HG03159 (cell line): Measurements from ENCODE around the gene KIF3C.
"Not testable (repeated sequence)": the region's sequence is repeated elsewhere in the genome, so short reads cannot be mapped to it uniquely, and the experiment has no call there.

Experiments
- ATAC-seq: cut with Tn5 transposase; IDR thresholded peaks from one replicate; pipeline ENCODE4 v1.9.1; 2021; ENCODE audit warnings: mild to moderate bottlenecking, moderate library complexity; ENCODE audit not compliant: unreplicated experiment

Gene KIF3C

DNA sequence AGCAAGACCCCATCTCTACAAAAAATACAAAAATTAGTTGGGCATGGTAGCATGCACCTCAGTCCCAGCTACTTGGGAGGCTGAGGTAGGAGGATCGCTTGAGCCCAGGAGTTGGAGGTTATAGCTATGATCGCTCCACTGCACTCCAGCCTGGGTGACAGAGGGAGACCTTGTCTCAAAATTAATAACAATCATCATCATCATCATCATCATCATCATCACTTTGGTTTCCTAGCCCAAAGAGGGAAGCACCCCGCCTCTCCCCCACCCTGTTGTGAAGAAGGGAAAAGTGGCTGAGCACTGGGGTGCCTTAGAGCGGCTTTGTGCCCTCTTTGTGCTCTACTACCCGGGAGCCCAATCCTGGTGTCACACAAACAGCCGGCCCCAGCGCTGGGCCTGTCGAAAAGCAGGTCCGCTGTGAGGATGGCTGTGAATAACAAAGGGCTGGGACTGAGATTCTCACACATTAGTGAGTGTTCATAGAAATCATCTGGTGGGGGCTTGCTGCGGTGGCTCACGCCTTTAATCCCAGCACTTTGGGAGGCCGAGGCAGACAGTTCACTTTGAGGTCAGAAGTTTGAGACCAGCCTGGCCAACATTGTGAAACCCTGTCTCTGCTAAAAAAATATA lies 61.4 kb downstream of the KIF3C start:
- ATAC-seq, result no peak

DNA sequence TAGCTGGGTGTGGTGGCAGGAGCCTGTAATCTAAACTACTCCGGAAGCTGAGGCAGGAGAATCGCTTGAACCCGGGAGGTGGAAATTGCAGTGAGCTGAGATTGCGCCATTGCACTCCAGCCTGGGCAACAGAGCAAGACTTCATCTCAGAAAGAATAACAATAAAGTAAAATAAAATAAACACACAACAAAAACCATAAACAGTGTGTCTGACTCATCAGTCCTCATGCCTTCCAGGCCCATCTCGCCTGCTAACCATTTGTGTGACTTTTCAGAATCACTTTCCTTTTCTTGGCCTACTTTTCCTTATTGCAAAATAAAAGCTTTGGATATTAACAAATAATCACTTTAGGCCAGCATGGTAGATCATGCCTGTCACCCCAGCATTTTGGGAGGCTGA lies 62.0 kb downstream of the KIF3C start:
- ATAC-seq, result no peak

DNA sequence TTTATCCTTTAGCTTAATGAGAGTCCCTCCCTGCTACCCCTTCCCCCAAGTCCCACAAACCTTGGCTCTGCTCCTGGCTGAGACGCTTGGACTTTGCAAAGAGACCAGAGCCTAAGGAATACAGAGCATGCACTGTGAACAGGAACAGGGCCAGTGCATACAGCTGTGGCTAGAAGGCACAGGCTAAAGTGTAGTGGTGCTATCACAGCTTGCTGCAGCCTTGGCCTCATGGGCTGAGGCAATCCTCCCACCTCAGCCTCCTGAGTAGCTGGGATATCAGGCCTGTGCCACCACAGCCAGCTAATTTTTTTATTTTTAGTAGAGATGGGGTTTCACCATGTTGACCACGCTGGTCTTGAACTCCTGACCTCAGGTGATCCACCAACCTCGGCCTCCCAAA lies 64.5 kb downstream of the KIF3C start:
- ATAC-seq, result no peak

DNA sequence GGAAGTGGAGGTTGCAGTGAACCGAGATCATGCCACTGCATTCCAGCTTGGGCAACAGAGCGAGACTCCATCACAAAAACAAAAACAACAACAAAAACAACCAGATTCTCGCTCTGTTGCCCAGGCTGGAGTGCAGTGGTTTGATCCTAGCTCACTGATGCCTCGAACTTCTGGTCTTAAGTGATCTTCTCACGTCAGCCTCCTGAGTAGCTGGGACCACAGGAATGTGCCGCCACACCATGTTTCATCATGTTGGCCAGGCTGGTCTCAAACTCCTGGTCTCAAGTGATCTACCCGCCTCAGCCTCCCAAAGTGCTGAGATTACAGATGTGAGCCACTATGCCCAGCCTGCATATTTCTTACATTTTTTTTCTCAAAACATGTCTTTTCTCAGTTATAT lies 64.9 kb downstream of the KIF3C start:
- ATAC-seq, result not testable (repeated sequence)

DNA sequence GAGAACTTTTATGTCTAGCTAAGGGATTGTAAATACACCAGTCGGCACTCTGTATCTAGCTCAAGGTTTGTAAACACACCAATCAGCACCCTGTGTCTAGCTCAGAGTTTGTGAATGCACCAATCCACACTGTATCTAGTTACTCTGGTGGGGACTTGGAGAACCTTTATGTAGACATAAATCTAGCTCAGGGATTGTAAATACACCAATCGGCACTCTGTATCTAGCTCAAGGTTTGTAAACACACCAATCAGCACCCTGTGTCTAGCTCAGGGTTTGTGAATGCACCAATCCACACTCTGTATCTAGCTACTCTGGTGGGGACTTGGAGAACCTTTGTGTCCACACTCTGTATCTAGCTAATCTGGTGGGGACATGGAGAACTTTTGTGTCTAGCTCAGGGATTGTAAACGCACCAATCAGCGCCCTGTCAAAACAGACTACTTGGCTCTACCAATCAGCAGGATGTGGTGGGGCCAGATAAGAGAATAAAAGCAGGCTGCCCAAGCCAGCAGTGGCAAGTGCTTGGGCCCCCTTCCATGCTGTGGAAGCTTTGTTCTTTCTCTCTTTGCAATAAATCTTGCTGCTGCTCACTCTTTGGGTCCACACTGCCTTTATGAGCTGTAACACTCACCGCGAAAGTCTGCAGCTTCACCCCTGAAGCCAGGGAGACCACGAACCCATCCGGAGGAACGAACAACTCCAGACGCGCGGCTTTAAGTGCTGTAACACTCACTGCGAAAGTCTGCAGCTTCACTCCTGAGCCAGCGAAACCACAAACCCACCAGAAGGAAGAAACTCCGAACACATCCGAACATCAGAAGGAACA lies 66.1 kb downstream of the KIF3C start:
- ATAC-seq, result not testable (repeated sequence)

DNA sequence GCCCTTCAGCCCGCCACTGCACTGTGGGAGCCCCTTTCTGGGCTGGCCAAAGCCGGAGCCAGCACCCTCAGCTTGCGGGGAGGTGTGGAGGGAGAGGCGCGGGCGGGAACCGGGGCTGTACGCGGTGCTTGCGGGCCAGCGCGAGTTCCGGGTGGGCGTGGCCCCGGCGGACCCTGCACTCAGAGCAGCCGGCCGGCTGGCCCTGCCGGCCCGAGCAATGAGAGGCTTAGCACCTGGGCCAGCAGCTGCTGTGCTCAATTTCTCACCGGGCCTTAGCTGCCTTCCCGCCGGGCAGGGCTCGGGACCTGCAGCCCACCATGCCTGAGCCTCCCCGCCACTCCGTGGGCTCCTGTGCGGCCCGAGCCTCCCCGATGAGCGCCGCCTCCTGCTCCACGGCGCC lies 66.9 kb downstream of the KIF3C start:
- not testable (repeated sequence) for ATAC-seq

DNA sequence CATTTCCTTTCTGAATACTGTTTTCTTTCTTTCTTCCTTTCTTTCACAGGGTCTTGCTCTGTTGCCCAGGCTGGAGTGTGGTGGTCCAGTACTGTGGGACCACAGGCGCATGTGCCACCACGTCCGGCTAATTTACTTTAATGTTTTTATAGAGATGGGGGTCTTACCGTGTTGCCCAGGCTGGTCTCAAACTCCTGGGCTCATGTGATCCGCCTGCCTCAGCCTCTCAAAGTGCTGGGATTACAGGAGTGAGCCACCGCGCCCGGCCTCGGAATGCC lies 68.7 kb downstream of the KIF3C start:
- ATAC-seq, result not testable (repeated sequence)

DNA sequence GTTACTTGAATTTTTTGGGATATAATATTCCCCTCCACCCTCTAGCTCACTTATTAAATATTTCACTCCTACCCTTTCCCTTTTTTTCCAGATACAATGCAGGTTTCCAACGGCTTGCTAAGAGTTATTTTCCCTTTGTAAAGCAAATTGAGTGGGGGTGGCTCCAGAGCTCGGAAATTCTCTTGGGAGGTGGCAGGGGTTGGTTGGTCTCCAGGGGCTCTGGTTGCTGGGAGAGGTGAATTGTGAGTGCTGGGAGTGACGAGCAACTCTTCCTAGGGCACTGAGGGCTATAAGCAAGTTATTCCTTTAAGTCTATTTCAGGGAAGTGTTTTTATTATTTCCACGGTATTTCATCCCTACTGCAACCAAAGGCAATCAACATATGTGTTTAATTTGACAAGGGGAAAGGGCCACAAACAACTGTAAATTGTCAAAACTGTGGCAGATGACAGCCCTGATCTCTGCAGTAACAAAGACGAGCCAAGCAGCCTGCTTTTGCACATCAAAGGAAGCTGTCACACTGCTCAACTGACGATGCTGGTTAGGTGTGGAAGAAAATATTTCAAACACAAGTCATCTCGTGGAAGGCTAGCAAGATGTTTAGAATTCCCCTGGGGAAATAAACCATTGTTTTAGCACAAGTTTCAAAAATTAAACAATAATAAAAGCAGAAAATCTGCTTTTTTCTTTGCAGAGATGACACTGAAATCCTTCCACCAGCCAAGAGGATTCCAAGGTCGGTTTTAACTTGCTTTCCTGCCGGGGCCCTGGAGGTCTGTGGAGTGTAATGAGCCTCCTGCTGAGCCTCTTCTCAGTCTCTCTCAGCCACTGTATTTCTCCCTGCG lies 69.2 kb downstream of the KIF3C start:
- no peak for ATAC-seq

DNA sequence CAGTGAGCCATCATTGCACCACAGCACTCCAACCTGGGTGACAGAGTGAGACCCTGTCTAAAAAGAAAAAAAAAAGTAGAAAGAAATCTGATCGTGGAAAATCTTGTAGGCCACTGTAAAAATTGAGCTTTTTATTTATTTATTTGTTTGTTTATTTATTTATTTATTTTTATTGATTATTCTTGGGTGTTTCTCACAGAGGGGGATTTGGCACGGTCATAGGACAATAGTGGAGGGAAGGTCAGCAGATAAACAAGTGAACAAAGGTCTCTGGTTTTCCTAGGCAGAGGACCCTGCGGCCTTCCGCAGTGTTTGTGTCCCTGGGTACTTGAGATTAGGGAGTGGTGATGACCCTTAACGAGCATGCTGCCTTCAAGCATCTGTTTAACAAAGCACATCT lies 72.7 kb downstream of the KIF3C start:
- not testable (repeated sequence) for ATAC-seq

DNA sequence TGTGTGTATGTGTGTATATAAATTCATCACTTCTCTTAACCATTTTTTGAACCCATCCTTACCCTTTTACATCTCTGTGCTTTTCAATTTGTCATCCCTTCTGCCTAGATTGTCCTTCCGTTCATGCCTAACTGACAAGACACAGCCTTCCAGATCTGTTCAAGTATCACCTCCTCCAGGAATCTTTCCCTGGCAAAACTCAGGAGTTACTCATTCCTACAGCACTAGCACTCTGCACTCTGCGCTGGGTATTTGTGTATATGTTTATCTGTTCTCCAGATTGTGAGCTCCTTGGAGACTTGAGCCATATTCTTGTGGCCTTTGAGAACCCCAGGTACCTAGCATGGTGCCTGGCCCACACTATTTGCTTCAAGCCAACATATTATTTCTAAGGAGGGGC lies 77.2 kb downstream of the KIF3C start:
- ATAC-seq, result no peak

DNA sequence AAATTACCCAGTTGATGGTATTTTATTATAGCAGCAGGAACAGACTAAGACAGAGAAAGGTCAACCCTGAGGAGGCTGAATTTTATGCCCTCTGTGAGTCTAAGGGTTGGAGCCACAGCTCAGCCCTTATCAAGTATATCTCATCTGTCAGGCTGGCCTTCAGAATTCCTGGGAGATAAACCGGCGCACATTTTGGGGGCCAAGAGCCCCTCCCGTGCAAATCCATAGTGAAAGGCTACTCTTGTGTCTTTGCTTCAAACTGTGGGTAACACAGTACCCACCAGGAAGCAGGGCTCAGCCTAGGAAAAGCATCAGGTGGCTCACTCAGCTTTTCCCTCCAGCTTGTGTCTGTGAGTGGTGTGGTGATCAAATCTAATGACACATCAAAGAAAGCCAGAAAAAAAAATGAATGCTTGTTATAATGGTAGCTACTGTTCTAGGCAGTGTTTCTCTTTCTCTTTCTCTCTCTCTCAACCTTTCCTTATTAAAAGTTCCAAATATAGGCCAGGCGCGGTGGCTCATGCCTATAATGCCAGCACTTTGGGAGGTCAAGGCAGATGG lies 79.0 kb downstream of the KIF3C start:
- ATAC-seq, result no peak

DNA sequence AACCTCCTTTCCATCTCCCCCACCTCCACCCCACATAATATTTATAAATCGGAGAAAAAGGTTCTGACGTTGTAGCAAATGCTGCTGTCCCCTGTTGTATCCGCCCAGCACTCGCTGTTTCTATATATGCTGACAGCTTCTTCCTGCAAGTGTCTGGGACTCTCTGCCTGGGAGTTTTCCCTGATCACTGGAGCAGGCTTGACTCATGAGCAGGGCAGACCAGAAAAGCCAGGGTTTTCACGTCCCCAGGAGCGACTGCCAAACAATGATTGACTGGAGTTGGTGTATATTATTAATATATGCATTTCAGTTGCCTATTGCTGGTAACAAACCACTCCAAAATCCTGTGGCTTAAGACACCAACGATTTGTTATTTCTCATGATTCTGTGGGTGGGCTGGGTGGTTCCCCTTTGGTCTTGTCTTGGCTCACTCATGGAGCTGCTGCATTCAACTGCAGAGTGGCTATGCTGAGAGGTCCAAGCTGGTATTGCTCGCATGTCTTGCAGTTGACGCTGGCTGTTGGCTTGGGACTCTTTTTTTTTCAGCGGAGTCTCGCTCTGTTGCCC lies 82.8 kb downstream of the KIF3C start:
- ATAC-seq, result no peak

DNA sequence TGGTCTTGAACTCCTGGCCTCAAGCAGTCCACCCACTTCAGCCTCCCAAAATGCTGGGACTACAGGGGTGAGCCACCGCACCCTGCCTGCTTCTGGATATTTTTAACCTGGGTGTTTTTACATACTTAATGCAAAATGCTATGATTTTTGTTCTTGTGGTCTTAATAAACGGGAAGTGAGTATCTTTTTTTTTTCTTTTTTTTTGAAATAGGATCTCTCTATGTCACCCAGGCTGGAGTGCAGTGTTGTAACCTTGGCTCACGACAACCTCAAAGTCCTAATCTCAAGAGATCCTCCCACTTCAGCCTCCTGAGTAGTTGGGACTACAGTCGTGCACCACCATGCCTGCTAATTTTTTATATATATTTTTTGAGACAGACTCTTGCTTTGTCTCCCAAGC lies 84.8 kb downstream of the KIF3C start:
- no peak for ATAC-seq

DNA sequence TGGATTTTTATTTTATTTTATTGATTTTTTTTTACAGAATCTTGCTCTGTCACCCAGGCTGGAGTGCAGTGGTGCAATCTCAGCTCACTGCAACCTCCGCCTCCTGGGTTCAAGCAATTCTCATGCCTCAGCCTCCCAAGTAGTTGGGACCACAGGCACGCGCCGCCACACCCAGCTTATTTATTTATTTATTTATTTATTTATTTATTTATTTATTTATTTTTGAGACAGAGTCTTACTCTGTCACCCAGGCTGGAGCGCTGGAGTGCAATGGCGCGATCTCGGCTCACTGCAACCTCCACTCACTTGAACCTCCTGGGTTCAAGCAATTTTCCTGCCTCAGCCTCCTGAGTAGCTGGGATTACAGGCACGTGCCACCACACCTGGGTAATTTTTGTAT lies 86.0 kb downstream of the KIF3C start:
- ATAC-seq, result not testable (repeated sequence)

DNA sequence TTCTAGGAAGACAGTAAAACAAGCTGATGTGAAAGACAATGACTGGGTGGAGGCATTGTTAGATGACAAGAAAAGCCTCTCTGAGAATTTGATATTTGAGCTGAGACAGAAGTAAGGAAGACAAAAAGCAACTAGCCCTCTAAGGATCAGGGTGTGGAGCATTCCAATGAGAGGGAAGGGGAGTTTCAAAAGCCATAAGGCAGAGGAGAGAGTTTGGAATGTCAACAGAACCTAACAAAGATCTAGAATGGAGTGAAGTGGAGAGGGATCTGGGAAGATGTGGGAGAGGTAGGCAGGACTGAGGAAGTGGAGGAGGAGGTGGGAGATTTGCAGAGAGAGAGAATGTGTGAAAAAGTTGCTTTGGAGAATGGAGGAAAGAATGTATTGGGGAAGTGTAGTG lies 86.7 kb downstream of the KIF3C start:
- no peak for ATAC-seq

DNA sequence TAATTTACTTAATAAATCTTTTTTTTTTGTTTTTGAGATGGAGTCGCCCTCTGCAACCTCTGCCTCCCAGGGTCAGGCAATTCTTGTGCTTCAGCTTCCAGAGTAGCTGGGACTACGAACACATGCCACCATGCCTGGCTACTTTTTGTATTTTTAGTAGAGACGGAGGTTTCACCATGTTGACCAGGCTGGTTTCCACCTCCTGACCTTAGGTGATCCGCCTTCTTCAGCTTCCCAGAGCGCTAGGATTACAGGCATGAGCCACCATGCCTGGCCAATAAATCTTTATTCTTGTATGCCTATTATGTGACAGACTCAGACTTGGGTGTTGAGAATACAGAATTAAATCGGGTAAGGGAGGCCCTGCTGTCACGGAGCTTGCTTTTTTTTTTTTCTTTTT lies 87.3 kb downstream of the KIF3C start:
- no peak for ATAC-seq

DNA sequence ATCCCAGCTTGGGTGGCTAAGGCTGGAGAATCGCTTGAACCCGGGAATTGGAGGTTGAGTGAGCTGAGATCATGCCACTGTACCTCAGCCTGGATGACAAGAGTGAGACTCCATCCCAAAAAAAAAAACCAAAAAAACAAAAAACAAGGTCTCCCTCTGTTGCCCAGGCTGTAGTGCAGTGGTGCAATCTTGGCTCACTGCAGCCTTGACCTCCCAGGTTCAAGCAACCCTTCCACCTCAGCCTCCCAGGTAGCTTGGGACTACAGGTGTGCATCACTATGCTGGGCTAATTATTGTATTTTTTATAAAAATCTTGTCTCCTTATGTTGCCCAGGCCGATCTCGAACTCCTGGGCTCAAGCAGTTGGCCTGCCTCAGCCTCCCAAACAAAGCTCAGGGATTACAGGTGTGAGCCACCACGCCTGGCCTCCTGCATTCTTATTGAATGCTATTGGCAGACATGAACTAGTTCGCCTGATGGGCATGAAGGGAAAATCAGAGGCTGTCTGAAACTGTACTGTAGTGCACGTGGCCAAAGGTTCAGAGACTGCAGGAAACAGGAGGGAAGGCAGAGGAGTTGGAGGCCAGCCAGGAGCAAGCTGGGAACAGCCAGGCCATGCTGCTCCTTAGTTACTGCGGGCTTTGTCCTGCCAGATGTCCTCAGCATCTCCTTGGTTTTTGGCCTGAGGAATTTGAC lies 88.0 kb downstream of the KIF3C start:
- ATAC-seq, result no peak

DNA sequence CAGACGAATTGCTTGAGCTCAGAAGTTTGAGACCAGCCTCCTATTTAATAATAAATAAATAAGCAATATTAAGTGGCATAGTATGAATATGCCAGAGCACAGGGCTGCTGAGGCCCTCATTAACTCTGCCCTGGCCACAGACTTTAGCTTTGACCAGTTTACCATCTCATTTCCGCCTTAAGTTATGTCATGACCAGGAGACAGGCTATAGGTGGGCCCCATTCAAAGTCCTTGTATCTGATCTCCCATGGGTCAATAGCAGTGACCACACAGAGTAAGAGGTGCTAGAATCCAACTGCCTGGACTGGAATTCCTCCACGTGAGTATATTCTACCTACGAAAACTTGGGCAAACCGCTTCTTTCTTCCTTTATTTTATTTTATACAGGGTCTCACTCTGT lies 90.6 kb downstream of the KIF3C start:
- ATAC-seq, result no peak

DNA sequence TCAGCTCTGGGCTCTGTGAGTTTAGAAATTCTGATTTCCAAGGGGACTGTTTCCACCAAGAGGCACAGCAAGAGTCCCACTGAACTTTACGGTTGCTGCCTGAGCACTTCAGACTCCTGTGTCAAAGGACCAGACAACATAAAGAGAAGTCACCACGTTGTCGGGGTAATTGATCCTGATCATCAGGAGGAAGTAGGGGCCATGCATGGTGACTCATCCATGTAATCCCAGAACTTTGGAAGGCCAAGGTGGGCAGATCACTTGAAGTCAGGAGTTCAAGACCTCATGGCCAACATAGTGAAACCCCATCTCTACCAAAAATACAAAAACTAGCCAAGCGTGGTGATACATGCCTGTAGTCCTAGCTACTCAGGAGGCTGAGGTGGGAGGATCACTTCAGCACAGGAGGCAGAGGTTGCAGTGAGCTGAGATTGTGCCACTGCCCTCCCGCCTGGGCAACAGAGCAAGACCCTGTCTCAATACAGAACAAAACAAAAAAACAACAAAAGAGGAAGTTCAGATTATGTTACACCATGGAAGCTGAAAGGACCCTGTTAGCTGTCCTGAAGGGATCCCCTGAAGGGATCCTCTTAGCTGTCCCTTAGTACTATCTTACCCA lies 94.6 kb downstream of the KIF3C start:
- no peak for ATAC-seq

DNA sequence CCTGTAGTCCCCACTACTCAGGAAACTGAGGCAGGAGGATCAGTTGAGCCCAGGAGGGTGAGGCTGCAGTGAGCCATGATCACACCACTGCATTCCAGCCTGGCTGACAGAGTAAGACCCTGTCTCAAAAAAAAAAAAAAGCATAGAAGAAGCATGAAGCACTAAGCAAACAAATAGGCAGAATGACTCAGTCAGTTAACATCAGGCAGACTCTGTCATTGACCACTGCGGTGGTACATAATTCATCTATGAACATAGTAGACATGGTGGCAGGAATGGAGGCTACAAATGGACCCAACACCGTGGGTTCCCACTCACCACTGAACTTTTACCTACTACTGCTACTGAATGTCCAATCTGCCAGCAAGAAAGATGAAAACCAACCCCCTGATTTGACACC lies 96.4 kb downstream of the KIF3C start:
- ATAC-seq, result no peak
